ENCODE results near the gene PLEKHG4B.

Gene PLEKHG4B

DNA sequence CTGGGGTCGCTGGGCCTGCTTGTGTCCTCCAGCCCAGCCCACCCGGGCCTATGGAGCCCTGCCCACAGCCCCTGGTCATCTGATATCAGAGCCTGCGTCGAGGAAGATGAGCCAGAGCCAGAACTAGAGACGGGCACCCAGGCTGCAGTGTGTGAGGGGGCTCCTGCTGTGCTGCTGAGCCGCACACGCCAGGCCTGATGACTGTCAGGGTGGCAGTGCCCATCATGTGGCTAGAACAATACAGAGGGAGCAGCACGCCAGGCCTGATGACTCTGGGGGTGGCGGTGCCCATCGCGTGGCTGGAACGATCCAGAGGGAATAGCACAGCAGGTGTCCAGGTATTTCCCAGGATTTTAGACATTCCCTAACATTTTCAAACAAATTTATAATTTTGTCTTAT is 90.2 kb downstream of the PLEKHG4B start:
- H3K4me1 ChIP-seq (ENCODE audit: control insufficient read depth, insufficient read depth, low read length), result peaks cover 3% of the 10 kb centered on the region
- no peak overlapping the region for H3K9ac ChIP-seq (ENCODE audit: low read length in 2 of 2)
- H3K27me3 ChIP-seq (ENCODE audit: control insufficient read depth in 1 of 2, insufficient read depth in 2 of 2, low read length in 2 of 2), result no peaks in the 10 kb centered on the region
- H3K36me3 ChIP-seq (ENCODE audit: control insufficient read depth in 2 of 2, insufficient read depth in 2 of 2, low read length in 2 of 2), result no peaks in the 10 kb centered on the region
- no peaks in the 10 kb centered on the region for H3K9me3 ChIP-seq (ENCODE audit: control insufficient read depth in 2 of 2, low read length in 2 of 2)
- H3K27ac ChIP-seq (ENCODE audit: low read length), result no peak overlapping the region
- H3K4me3 ChIP-seq (ENCODE audit: low read length in 2 of 2), result no peak overlapping the region

DNA sequence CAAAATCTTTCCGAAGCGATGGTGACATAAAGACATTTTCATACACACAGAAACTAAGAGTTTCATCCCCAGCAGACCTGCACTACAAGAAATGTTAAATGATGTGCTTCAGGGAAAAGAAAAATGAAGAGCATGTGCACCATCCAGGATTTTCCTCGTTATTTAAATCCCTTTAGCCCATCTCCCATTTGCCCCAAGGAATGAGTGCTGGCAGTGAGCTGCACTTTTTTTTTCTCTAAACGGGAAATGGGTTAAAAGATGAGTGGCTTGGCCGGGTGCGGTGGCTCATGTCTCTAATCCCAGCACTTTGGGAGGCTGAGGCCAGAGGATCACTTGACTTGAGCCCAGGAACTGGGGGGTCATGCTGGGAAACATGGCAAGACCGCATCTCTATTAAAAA is 92.5 kb downstream of the PLEKHG4B start:
- H3K9me3 ChIP-seq (ENCODE audit: control insufficient read depth in 2 of 2, low read length in 2 of 2), result no peaks in the 10 kb centered on the region
- peaks cover 14% of the 10 kb centered on the region for H3K4me1 ChIP-seq (ENCODE audit: control insufficient read depth, insufficient read depth, low read length)
- H3K27ac ChIP-seq (ENCODE audit: low read length), result no peak overlapping the region
- peak overlapping the region in 1 of 2 donors; percentile 5 for H3K9ac ChIP-seq (ENCODE audit: low read length in 2 of 2)
- no peak overlapping the region for H3K4me3 ChIP-seq (ENCODE audit: low read length in 2 of 2)
- no peaks in the 10 kb centered on the region for H3K27me3 ChIP-seq (ENCODE audit: control insufficient read depth in 1 of 2, insufficient read depth in 2 of 2, low read length in 2 of 2)
- no peaks in the 10 kb centered on the region for H3K36me3 ChIP-seq (ENCODE audit: control insufficient read depth in 2 of 2, insufficient read depth in 2 of 2, low read length in 2 of 2)

DNA sequence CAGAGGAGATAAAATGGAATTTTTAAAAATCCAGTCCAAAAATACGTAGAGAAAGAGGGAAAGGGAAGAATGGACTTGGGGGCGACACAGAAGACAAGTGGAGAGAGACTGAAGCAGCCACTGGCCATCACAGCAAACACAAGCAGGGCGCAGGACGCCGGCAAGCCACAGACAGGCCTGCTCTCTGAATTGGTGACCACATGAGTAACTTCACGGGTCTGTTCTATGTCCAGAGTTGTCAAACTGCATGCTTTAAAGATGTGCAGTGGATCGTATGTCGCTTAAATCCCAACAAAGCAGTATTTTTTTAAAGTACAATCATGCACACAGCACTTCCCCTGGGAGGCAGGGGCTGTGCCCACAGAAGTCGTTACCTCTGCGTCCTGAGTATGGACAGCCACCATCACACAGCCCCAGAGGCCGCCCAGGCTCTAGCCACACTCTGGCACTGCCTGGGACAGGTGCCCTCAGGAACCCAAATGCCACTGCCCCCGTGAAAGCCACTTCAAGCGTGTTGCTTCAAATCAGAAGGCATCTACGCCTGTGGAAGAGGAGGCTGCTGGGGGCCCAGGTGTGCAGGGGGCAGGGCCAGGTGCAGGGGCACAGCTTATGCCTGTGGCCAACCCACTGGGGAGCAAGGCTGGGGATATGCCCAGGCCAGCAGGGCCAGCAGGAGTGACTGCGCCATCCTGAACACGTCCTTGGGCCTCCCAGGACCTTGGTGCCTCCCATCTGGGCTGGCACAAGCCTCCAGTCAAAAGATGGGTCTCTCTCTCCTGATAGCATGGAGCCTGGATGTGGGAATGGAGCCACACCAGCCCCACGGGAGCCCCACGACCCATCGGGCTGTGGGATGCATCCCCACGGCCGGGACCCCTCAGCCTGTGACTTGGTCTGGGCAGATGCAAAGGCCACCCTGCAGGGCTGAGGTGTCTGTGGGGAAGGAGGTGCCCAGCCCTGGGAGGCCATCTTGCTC is 93.4 kb downstream of the PLEKHG4B start:
- no peak overlapping the region for H3K4me3 ChIP-seq (ENCODE audit: low read length in 2 of 2)
- no peaks in the 10 kb centered on the region for H3K9me3 ChIP-seq (ENCODE audit: control insufficient read depth in 2 of 2, low read length in 2 of 2)
- H3K4me1 ChIP-seq (ENCODE audit: control insufficient read depth, insufficient read depth, low read length), result peaks cover 16% of the 10 kb centered on the region
- no peaks in the 10 kb centered on the region for H3K27me3 ChIP-seq (ENCODE audit: control insufficient read depth in 1 of 2, insufficient read depth in 2 of 2, low read length in 2 of 2)
- H3K27ac ChIP-seq (ENCODE audit: low read length), result no peak overlapping the region
- no peak overlapping the region for H3K9ac ChIP-seq (ENCODE audit: low read length in 2 of 2)
- H3K36me3 ChIP-seq (ENCODE audit: control insufficient read depth in 2 of 2, insufficient read depth in 2 of 2, low read length in 2 of 2), result no peaks in the 10 kb centered on the region

DNA sequence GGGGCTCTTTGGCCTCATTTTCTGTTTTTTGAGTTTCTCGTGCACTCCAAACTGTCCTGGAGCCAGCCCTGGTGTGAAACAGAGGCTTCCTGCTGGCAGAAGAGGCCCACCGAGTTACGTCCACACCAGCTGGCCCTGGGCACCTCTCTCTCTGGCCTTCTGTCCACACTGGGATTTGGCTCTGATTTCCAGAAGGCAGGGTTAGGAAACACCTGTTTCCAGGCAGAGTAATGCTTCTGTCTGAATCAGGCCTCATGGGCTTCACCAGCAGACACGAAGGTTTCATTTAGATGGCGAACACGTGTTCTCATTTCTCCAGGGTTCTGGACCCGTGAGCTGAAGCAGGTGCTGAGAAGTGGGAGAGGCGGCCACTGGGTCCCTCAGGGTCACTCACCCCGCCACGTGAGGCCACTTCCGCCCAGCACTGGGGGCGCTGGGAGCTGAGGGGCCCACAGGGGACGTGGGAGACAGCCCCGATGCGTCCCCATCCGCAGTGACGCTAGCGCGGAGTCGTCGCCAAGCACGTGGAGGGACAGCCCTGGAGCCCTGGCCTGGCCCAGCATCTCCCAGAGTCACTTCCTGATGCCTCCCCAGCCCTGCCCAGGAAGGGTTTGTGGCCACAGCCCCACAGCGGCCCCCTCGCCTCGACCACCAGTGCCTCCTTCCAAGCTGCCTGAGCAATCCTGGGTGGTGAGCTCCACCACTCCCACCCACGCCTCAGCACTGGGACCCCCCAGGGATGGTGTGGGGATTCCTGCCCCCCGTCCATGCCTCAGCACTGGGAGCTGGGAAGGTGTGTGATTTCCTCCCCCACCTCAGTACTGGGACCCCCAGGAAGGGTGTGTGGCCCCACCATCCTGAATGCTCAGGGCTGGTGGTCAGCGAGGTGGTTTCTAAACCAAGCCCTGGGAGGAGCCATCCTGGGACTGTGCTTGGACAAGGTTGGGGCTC is 94.4 kb downstream of the PLEKHG4B start:
- Histone ChIP-seq H3K9me3 (ENCODE audit: control insufficient read depth in 2 of 2, low read length in 2 of 2) (no peaks in the 10 kb centered on the region), H3K27me3 (ENCODE audit: control insufficient read depth in 1 of 2, insufficient read depth in 2 of 2, low read length in 2 of 2) (no peaks in the 10 kb centered on the region), H3K36me3 (ENCODE audit: control insufficient read depth in 2 of 2, insufficient read depth in 2 of 2, low read length in 2 of 2) (no peaks in the 10 kb centered on the region), H3K9ac (ENCODE audit: low read length in 2 of 2) (no peak overlapping the region), H3K27ac (ENCODE audit: low read length) (no peak overlapping the region), H3K4me3 (ENCODE audit: low read length in 2 of 2) (no peak overlapping the region), H3K4me1 (ENCODE audit: control insufficient read depth, insufficient read depth, low read length) (peaks cover 25% of the 10 kb centered on the region)

DNA sequence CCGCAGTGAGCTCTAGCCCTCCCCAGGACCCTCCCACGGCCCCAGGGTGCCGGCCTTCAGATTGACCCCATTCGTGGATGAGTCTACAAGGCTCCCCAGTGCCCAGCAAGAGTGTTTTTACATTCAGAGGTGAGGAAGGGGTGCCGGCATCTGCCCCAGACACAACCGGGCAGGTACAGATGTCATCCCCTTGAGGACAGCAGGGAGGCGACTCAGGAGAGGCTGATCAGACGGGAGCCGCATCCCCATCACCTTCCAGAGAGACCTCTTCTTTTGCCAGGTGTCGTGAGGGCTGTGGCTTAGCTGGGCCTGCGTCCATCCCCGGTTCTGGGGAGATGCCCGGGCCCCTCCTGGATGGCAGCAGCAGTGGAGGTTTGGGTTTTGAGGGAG is 95.1 kb downstream of the PLEKHG4B start:
- peaks cover 32% of the 10 kb centered on the region for H3K4me1 ChIP-seq (ENCODE audit: control insufficient read depth, insufficient read depth, low read length)
- no peak overlapping the region for H3K4me3 ChIP-seq (ENCODE audit: low read length in 2 of 2)
- no peak overlapping the region for H3K27ac ChIP-seq (ENCODE audit: low read length)

DNA sequence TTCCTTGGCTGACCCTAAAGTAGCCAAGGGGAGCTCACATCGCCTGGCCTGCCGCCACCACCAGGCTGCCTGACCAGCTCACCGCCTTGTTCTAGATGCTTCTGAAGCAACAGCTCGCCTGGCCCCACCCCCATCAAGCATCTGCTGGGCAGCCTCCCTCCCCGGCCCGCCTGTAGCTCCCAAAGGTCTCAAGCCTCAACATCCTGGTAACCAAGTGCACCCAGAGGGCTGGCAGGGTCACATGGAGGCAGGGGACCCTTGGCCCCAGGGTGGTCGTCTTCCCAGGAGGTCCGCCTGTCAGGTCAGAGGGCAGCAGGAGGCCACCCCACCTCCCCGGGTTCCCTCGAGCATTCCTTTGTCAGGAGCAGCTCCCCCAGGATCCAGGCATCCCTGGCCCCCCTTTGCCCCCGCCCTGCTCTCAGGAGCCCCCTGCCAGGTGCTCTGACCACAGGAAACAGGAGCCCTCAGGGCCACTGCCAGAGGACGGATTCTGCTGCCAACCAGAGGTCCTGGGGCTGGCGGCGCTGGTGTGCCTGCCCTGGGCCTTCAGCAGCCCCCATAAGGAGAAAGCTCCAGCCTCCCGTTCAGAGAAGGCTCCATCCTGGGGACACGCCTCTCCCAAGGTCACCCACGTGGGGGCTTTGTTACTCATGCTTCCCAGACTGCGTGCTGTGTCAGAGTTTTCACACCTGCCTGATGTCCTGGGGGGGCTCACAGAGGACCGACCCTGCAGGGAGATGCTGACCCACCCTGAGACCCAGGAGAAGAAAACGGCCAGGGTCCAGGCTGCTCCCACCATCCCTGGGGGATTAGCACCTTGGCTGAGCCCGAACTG is 95.9 kb downstream of the PLEKHG4B start:
- H3K4me1 ChIP-seq (ENCODE audit: control insufficient read depth, insufficient read depth, low read length), result peaks cover 32% of the 10 kb centered on the region
- peak overlapping the region; percentile 5 to 60 for H3K9ac ChIP-seq (ENCODE audit: low read length in 2 of 2)
- H3K36me3 ChIP-seq (ENCODE audit: control insufficient read depth in 2 of 2, insufficient read depth in 2 of 2, low read length in 2 of 2), result no peaks in the 10 kb centered on the region
- no peaks in the 10 kb centered on the region for H3K27me3 ChIP-seq (ENCODE audit: control insufficient read depth in 1 of 2, insufficient read depth in 2 of 2, low read length in 2 of 2)
- H3K27ac ChIP-seq (ENCODE audit: low read length), result no peak overlapping the region
- H3K4me3 ChIP-seq (ENCODE audit: low read length in 2 of 2), result peak overlapping the region; percentile 47 to 72
- H3K9me3 ChIP-seq (ENCODE audit: control insufficient read depth in 2 of 2, low read length in 2 of 2), result no peaks in the 10 kb centered on the region

More for the DNA sequence above, 95.1 kb downstream of the PLEKHG4B start:
- Histone ChIP-seq H3K36me3 (ENCODE audit: control insufficient read depth in 2 of 2, insufficient read depth in 2 of 2, low read length in 2 of 2) (no peaks in the 10 kb centered on the region), H3K9me3 (ENCODE audit: control insufficient read depth in 2 of 2, low read length in 2 of 2) (no peaks in the 10 kb centered on the region), H3K9ac (ENCODE audit: low read length in 2 of 2) (no peak overlapping the region), H3K27me3 (ENCODE audit: control insufficient read depth in 1 of 2, insufficient read depth in 2 of 2, low read length in 2 of 2) (no peaks in the 10 kb centered on the region)

DNA sequence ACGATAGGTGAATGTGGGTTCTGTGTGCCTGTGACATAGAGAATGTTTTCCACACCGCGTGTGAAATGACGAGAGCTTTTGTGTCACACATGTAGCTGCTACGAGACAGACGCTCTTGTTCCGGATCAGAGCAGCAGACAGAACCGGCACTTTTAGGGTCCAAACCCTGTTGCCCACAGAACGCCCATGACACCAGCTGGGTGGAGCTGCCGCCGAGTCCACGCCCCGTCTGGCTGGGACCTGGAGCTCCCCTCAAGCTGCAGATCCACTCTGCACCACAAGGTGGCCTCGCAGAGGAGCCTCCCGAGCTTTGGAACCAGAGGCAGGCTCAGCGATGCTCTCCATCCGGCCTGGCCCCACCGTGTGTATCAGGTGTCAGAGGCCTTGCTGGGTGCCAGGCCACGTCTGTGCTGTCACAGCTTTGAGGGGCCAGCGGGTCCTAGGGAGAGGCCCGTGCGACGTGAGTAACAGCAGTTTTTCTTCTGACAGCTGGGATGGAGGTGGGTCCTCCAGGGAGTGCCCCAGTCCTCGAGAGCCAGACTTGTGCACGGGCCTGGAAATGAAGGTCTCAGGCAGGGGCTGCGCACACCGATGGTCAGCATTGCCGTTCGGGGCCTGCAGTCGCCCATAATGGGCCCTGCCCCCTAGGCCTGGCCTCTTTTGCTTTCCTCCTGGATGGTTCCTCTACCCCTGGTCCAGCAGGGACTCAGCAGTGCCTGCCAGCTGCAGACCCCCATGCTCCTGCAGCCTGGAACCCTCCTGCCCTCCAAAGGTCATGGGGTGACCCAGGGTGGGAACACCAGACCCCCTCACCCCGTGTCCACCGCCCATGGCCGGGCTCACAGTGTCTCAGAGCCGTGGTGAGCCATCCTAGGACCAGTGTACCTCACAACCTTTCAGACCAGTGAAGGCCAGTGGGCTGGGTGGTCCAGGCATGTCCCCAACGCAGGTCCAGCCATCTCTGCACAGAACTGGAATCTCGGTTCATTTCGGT is 96.8 kb downstream of the PLEKHG4B start:
- no peaks in the 10 kb centered on the region for H3K9me3 ChIP-seq (ENCODE audit: control insufficient read depth in 2 of 2, low read length in 2 of 2)
- H3K4me3 ChIP-seq (ENCODE audit: low read length in 2 of 2), result peak overlapping the region; percentile 47 to 72
- no peak overlapping the region for H3K27ac ChIP-seq (ENCODE audit: low read length)
- no peaks in the 10 kb centered on the region for H3K36me3 ChIP-seq (ENCODE audit: control insufficient read depth in 2 of 2, insufficient read depth in 2 of 2, low read length in 2 of 2)
- no peaks in the 10 kb centered on the region for H3K27me3 ChIP-seq (ENCODE audit: control insufficient read depth in 1 of 2, insufficient read depth in 2 of 2, low read length in 2 of 2)
- H3K9ac ChIP-seq (ENCODE audit: low read length in 2 of 2), result peak overlapping the region; percentile 5 to 60
- peaks cover 32% of the 10 kb centered on the region for H3K4me1 ChIP-seq (ENCODE audit: control insufficient read depth, insufficient read depth, low read length)

DNA sequence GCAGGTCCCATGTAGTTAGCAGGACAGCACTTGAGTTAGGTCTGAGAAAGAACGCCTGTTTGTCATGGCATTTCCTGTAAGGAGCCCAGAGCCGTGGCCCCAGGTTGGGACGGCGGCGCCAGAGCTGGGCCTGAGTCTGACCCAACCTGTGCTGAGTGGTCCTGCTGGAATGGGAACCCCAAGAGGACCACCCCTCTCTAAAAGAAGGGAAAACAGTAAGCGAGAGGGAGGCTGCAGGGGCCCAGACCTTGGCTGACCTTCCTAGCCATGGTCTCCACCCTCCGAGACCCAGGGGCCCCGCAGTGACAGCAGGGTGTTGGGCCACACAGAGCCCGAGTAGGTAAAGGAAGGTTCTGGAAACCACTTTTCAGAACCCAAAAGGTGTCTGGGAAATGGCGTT is 97.5 kb downstream of the PLEKHG4B start:
- Histone ChIP-seq H3K27me3 (ENCODE audit: control insufficient read depth in 1 of 2, insufficient read depth in 2 of 2, low read length in 2 of 2) (no peaks in the 10 kb centered on the region), H3K9ac (ENCODE audit: low read length in 2 of 2) (no peak overlapping the region), H3K36me3 (ENCODE audit: control insufficient read depth in 2 of 2, insufficient read depth in 2 of 2, low read length in 2 of 2) (no peaks in the 10 kb centered on the region), H3K9me3 (ENCODE audit: control insufficient read depth in 2 of 2, low read length in 2 of 2) (no peaks in the 10 kb centered on the region), H3K27ac (ENCODE audit: low read length) (no peak overlapping the region), H3K4me1 (ENCODE audit: control insufficient read depth, insufficient read depth, low read length) (peaks cover 32% of the 10 kb centered on the region), H3K4me3 (ENCODE audit: low read length in 2 of 2) (no peak overlapping the region)

DNA sequence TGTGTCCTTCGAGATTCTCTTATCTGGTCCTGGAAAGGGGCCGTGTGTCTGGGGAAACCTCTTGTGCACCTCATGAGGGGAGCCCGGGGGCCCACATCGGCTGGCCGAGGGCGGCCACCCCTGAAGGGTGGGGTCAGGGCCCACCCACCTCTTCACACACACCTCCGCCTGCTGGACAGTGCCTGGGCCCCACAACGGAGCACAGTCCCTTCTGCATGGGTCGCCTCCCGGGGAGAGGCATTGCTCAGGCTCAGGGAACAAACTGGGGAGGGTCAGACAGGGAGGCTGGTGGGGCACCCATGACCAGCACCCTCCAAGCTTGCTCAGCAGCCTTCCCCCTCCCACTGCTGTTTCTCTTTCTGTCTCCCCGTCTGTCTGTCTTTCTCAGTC is 98.0 kb downstream of the PLEKHG4B start:
- H3K36me3 ChIP-seq (ENCODE audit: control insufficient read depth in 2 of 2, insufficient read depth in 2 of 2, low read length in 2 of 2), result no peaks in the 10 kb centered on the region
- H3K9ac ChIP-seq (ENCODE audit: low read length in 2 of 2), result no peak overlapping the region
- no peaks in the 10 kb centered on the region for H3K27me3 ChIP-seq (ENCODE audit: control insufficient read depth in 1 of 2, insufficient read depth in 2 of 2, low read length in 2 of 2)
- H3K4me3 ChIP-seq (ENCODE audit: low read length in 2 of 2), result no peak overlapping the region
- no peaks in the 10 kb centered on the region for H3K9me3 ChIP-seq (ENCODE audit: control insufficient read depth in 2 of 2, low read length in 2 of 2)
- H3K27ac ChIP-seq (ENCODE audit: low read length), result no peak overlapping the region
- peaks cover 32% of the 10 kb centered on the region for H3K4me1 ChIP-seq (ENCODE audit: control insufficient read depth, insufficient read depth, low read length)
